ENCODE measurements around the gene CAMSAP1.
A peak's percentile ranks its signal among the peaks of the same experiment; 100 is the strongest.

CAMSAP1 gene

GRCh38 chr9:135888126-135888765 lies 19.1 kb downstream of the CAMSAP1 start:
- Histone ChIP-seq H3K18ac (ENCODE audit: low read length) (no peak overlapping the region), H2AFZ (ENCODE audit: low read length) (no peak overlapping the region), H3K4me3 (ENCODE audit: low read length in 2 of 2) (no peak overlapping the region), H2BK12ac (ENCODE audit: low read length) (no peak overlapping the region), H3K9me3 (replicated peaks in 1 of 2; ENCODE audit: control insufficient read depth in 2 of 2, insufficient read depth in 1 of 2, low read depth in 1 of 2, low read length in 2 of 2) (peaks cover 0 to 3% of the 10 kb centered on the region in 2 donors), H3K4me1 (ENCODE audit: control insufficient read depth in 2 of 2, insufficient read depth in 1 of 2, low read depth in 1 of 2, low read length in 2 of 2) (peaks cover 10 to 47% of the 10 kb centered on the region in 2 donors), H2BK15ac (ENCODE audit: low read length) (no peak overlapping the region), H4K8ac (ENCODE audit: low read depth, low read length) (no peak overlapping the region), H2BK120ac (ENCODE audit: low read depth, low read length) (no peak overlapping the region), H2AK5ac (ENCODE audit: low read depth, low read length) (no peak overlapping the region), H3K27ac (replicated peaks; ENCODE audit: low read length) (no peak overlapping the region), H3K4ac (ENCODE audit: low read length) (no peak overlapping the region), H3K9ac (ENCODE audit: low read depth, low read length, poor library complexity) (peak overlapping the region; percentile 61), H4K91ac (ENCODE audit: low read depth, low read length, poor library complexity) (no peak overlapping the region), H2BK5ac (ENCODE audit: low read length) (no peak overlapping the region), H3K14ac (ENCODE audit: low read length) (no peak overlapping the region), H3K27me3 (ENCODE audit: control insufficient read depth in 3 of 3, insufficient read depth in 3 of 3, low read depth in 1 of 3, low read length in 3 of 3) (no peaks in the 10 kb centered on the region), H3K79me1 (ENCODE audit: low read depth, low read length) (peaks cover 35% of the 10 kb centered on the region), H3K36me3 (replicated peaks in 1 of 2; ENCODE audit: control insufficient read depth in 2 of 2, insufficient read depth in 2 of 2, low read length in 2 of 2) (peaks cover 0 to 27% of the 10 kb centered on the region in 2 donors), H3K4me2 (ENCODE audit: insufficient read depth, low read length, poor library complexity, severe bottlenecking) (no peak overlapping the region), H3K23ac (ENCODE audit: low read depth, low read length, poor library complexity) (peak overlapping the region; percentile 53)
- no peak for DNase-seq (ENCODE audit: low spot score)
- WGBS, 2 donors (ENCODE audit: extremely low coverage in 2 of 2, insufficient read length in 2 of 2, insufficient replicate concordance in 1 of 2), result no CpG with 5 or more reads among the region's 22 CpGs

GRCh38 chr9:135887585-135888050 lies 19.7 kb downstream of the CAMSAP1 start:
- H2BK12ac ChIP-seq (ENCODE audit: low read length), result no peak overlapping the region
- H3K4ac ChIP-seq (ENCODE audit: low read length), result no peak overlapping the region
- H2AFZ ChIP-seq (ENCODE audit: low read length), result no peak overlapping the region
- H2BK5ac ChIP-seq (ENCODE audit: low read length), result no peak overlapping the region
- peak overlapping the region; percentile 65 for H3K18ac ChIP-seq (ENCODE audit: low read length)
- no CpG with 5 or more reads among the region's 12 CpGs for WGBS, 2 donors (ENCODE audit: extremely low coverage in 2 of 2, insufficient read length in 2 of 2, insufficient replicate concordance in 1 of 2)
- no peak overlapping the region for H2AK5ac ChIP-seq (ENCODE audit: low read depth, low read length)
- H3K27me3 ChIP-seq (ENCODE audit: control insufficient read depth in 3 of 3, insufficient read depth in 3 of 3, low read depth in 1 of 3, low read length in 3 of 3), result no peaks in the 10 kb centered on the region
- DNase-seq (ENCODE audit: low spot score), result no peak
- no peak overlapping the region for H3K4me3 ChIP-seq (ENCODE audit: low read length in 2 of 2)
- peaks cover 10 to 47% of the 10 kb centered on the region in 2 donors for H3K4me1 ChIP-seq (ENCODE audit: control insufficient read depth in 2 of 2, insufficient read depth in 1 of 2, low read depth in 1 of 2, low read length in 2 of 2)
- no peak overlapping the region for H3K14ac ChIP-seq (ENCODE audit: low read length)
- H3K27ac ChIP-seq (replicated peaks; ENCODE audit: low read length), result no peak overlapping the region
- no peak overlapping the region for H4K8ac ChIP-seq (ENCODE audit: low read depth, low read length)
- H2BK15ac ChIP-seq (ENCODE audit: low read length), result no peak overlapping the region
- peaks cover 2 to 34% of the 10 kb centered on the region in 2 donors for H3K36me3 ChIP-seq (replicated peaks in 1 of 2; ENCODE audit: control insufficient read depth in 2 of 2, insufficient read depth in 2 of 2, low read length in 2 of 2)
- H2BK120ac ChIP-seq (ENCODE audit: low read depth, low read length), result no peak overlapping the region
- H4K91ac ChIP-seq (ENCODE audit: low read depth, low read length, poor library complexity), result no peak overlapping the region
- peak overlapping the region; percentile 80 for H3K23ac ChIP-seq (ENCODE audit: low read depth, low read length, poor library complexity)
- H3K79me1 ChIP-seq (ENCODE audit: low read depth, low read length), result peaks cover 38% of the 10 kb centered on the region
- peak overlapping the region; percentile 61 for H3K9ac ChIP-seq (ENCODE audit: low read depth, low read length, poor library complexity)
- H3K4me2 ChIP-seq (ENCODE audit: insufficient read depth, low read length, poor library complexity, severe bottlenecking), result no peak overlapping the region
- H3K9me3 ChIP-seq (replicated peaks in 1 of 2; ENCODE audit: control insufficient read depth in 2 of 2, insufficient read depth in 1 of 2, low read depth in 1 of 2, low read length in 2 of 2), result no peaks in the 10 kb centered on the region

DNA sequence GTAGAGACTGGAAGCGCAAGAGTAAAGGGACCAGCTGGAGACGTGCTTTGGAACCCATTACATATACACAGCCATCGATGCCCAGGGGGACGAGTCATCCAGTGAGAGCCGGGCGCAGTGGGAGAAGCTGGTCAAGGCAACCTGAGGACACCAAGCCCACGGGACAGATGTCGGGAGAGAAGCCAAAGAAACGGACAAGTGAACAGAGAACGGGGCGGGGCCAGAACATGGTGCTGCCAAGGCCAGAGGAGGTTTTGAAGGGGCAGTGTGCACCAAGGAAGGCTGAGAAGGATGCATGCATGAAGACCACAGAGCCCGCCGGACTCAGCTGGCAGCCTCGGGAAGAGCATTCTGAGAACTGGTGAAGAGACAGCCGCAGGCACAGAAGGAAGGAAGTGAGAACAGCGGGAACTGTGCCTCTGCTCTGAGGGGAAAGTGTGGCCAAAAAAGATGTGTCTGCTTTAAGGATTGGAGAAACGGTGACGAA lies 20.3 kb downstream of the CAMSAP1 start:
- no peak overlapping the region for H2BK12ac ChIP-seq (ENCODE audit: low read length)
- no peaks in the 10 kb centered on the region for H3K9me3 ChIP-seq (replicated peaks in 1 of 2; ENCODE audit: control insufficient read depth in 2 of 2, insufficient read depth in 1 of 2, low read depth in 1 of 2, low read length in 2 of 2)
- H3K27me3 ChIP-seq (ENCODE audit: control insufficient read depth in 3 of 3, insufficient read depth in 3 of 3, low read depth in 1 of 3, low read length in 3 of 3), result no peaks in the 10 kb centered on the region
- H3K79me1 ChIP-seq (ENCODE audit: low read depth, low read length), result peaks cover 41% of the 10 kb centered on the region
- no peak overlapping the region for H3K4me2 ChIP-seq (ENCODE audit: insufficient read depth, low read length, poor library complexity, severe bottlenecking)
- no peak overlapping the region for H2AK5ac ChIP-seq (ENCODE audit: low read depth, low read length)
- peak overlapping the region; percentile 26 for H3K9ac ChIP-seq (ENCODE audit: low read depth, low read length, poor library complexity)
- H3K23ac ChIP-seq (ENCODE audit: low read depth, low read length, poor library complexity), result peak overlapping the region; percentile 16
- H4K8ac ChIP-seq (ENCODE audit: low read depth, low read length), result no peak overlapping the region
- H3K14ac ChIP-seq (ENCODE audit: low read length), result no peak overlapping the region
- no peak overlapping the region for H4K91ac ChIP-seq (ENCODE audit: low read depth, low read length, poor library complexity)
- no peak overlapping the region for H2AFZ ChIP-seq (ENCODE audit: low read length)
- no peak overlapping the region for H2BK120ac ChIP-seq (ENCODE audit: low read depth, low read length)
- no CpG with 5 or more reads among the region's 18 CpGs for WGBS, 2 donors (ENCODE audit: extremely low coverage in 2 of 2, insufficient read length in 2 of 2, insufficient replicate concordance in 1 of 2)
- DNase-seq (ENCODE audit: low spot score), result no peak
- peaks cover 10 to 47% of the 10 kb centered on the region in 2 donors for H3K4me1 ChIP-seq (ENCODE audit: control insufficient read depth in 2 of 2, insufficient read depth in 1 of 2, low read depth in 1 of 2, low read length in 2 of 2)
- no peak overlapping the region for H3K4me3 ChIP-seq (ENCODE audit: low read length in 2 of 2)
- H2BK5ac ChIP-seq (ENCODE audit: low read length), result no peak overlapping the region
- H3K18ac ChIP-seq (ENCODE audit: low read length), result no peak overlapping the region
- H2BK15ac ChIP-seq (ENCODE audit: low read length), result no peak overlapping the region
- H3K27ac ChIP-seq (replicated peaks; ENCODE audit: low read length), result no peak overlapping the region
- H3K4ac ChIP-seq (ENCODE audit: low read length), result no peak overlapping the region
- peaks cover 4 to 39% of the 10 kb centered on the region in 2 donors for H3K36me3 ChIP-seq (replicated peaks in 1 of 2; ENCODE audit: control insufficient read depth in 2 of 2, insufficient read depth in 2 of 2, low read length in 2 of 2)

GRCh38 chr9:135886147-135886981 lies 21.0 kb downstream of the CAMSAP1 start:
- peak overlapping the region; percentile 16 for H3K23ac ChIP-seq (ENCODE audit: low read depth, low read length, poor library complexity)
- H3K79me1 ChIP-seq (ENCODE audit: low read depth, low read length), result peaks cover 48% of the 10 kb centered on the region
- H3K18ac ChIP-seq (ENCODE audit: low read length), result no peak overlapping the region
- no peaks in the 10 kb centered on the region for H3K27me3 ChIP-seq (ENCODE audit: control insufficient read depth in 3 of 3, insufficient read depth in 3 of 3, low read depth in 1 of 3, low read length in 3 of 3)
- no peak overlapping the region for H3K4ac ChIP-seq (ENCODE audit: low read length)
- DNase-seq (ENCODE audit: low spot score), result no peak
- no peak overlapping the region for H2BK15ac ChIP-seq (ENCODE audit: low read length)
- no peak overlapping the region for H3K4me2 ChIP-seq (ENCODE audit: insufficient read depth, low read length, poor library complexity, severe bottlenecking)
- no peak overlapping the region for H3K14ac ChIP-seq (ENCODE audit: low read length)
- H2AFZ ChIP-seq (ENCODE audit: low read length), result no peak overlapping the region
- H3K36me3 ChIP-seq (replicated peaks in 1 of 2; ENCODE audit: control insufficient read depth in 2 of 2, insufficient read depth in 2 of 2, low read length in 2 of 2), result peaks cover 10 to 45% of the 10 kb centered on the region in 2 donors
- H2BK120ac ChIP-seq (ENCODE audit: low read depth, low read length), result no peak overlapping the region
- no CpG with 5 or more reads among the region's 21 CpGs for WGBS, 2 donors (ENCODE audit: extremely low coverage in 2 of 2, insufficient read length in 2 of 2, insufficient replicate concordance in 1 of 2)
- no peak overlapping the region for H3K4me3 ChIP-seq (ENCODE audit: low read length in 2 of 2)
- H2BK5ac ChIP-seq (ENCODE audit: low read length), result peak overlapping the region; percentile 10
- H3K27ac ChIP-seq (replicated peaks; ENCODE audit: low read length), result no peak overlapping the region
- peak overlapping the region; percentile 38 for H3K9ac ChIP-seq (ENCODE audit: low read depth, low read length, poor library complexity)
- no peaks in the 10 kb centered on the region for H3K9me3 ChIP-seq (replicated peaks in 1 of 2; ENCODE audit: control insufficient read depth in 2 of 2, insufficient read depth in 1 of 2, low read depth in 1 of 2, low read length in 2 of 2)
- H4K91ac ChIP-seq (ENCODE audit: low read depth, low read length, poor library complexity), result no peak overlapping the region
- no peak overlapping the region for H2BK12ac ChIP-seq (ENCODE audit: low read length)
- no peak overlapping the region for H4K8ac ChIP-seq (ENCODE audit: low read depth, low read length)
- H2AK5ac ChIP-seq (ENCODE audit: low read depth, low read length), result no peak overlapping the region
- peaks cover 10 to 46% of the 10 kb centered on the region in 2 donors for H3K4me1 ChIP-seq (ENCODE audit: control insufficient read depth in 2 of 2, insufficient read depth in 1 of 2, low read depth in 1 of 2, low read length in 2 of 2)
